ENCODE data around the gene TMEM245. TPM values are rescaled to one million over a fixed set of nuclear protein-coding genes. Genes with fewer than 3 reads are reported as not detected.

Gene TMEM245
- total and polyA plus RNA-seq, 2 of the 13 experiments (the other 11 are each of a cell fraction or from before 2014, with no cell fraction given), result 53.5 to 55.4 TPM

DNA sequence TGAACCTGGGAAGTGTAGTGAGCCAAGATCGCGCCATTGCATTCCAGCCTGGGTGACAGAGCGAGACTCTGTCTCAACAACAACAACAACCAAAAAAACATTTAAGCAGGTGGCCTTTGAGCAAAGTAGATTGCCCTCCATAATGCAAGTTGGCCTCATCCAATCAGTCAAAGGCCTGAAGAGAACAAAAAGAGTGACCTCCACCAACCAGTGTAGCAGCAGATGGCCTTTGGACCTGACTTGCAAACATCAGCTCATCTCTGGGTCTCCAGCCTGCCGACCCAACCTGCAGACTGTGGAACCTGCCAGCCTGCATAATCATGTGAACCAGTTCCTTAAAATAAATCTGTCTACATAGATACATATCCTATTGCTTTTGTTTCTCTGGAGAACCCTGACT, 39.8 kb upstream of the TMEM245 start (continued):
- TF ChIP-seq REPIN1 (CRISPR knock-in tag; IDR thresholded peaks at IDR 0.05; ENCODE audit: borderline replicate concordance, low read depth) (no peak), ZNF883 (CRISPR knock-in tag; IDR thresholded peaks at IDR 0.05; ENCODE audit: not compliant biosample characterization) (no peak), HHEX (CRISPR knock-in tag; IDR thresholded peaks at IDR 0.05) (no peak), EHMT2 (IDR thresholded peaks at IDR 0.05; ENCODE audit: borderline replicate concordance, low read depth, low read length) (peak; percentile 51; the same call in 1 of the 2 replicates), ZNF292 (CRISPR knock-in tag; IDR thresholded peaks at IDR 0.05; ENCODE audit: borderline replicate concordance, low read depth) (peak; percentile 50; the same call in 1 of the 2 replicates), ZNF816 (CRISPR knock-in tag; IDR thresholded peaks at IDR 0.05; ENCODE audit: borderline replicate concordance) (no peak), HOXA3 (CRISPR knock-in tag; IDR thresholded peaks at IDR 0.05) (peak; percentile 14; the same call in 1 of the 2 replicates), ZNF24 (IDR thresholded peaks at IDR 0.05) (no peak), KDM1A (CRISPR knock-in tag; IDR thresholded peaks at IDR 0.05) (0 out of 2 replicates have a peak, but pooled peaks have one; percentile 18), ZMYM4 (CRISPR knock-in tag; IDR thresholded peaks at IDR 0.05) (peak; percentile 95), HDAC6 (IDR thresholded peaks at IDR 0.05; ENCODE audit: low read depth, low read length) (no peak), ZFYVE20 (CRISPR knock-in tag; IDR thresholded peaks at IDR 0.05; ENCODE audit: borderline replicate concordance, low read depth) (no peak), NFIB (CRISPR knock-in tag; IDR thresholded peaks at IDR 0.05; ENCODE audit: borderline replicate concordance) (no peak), ZNF703 (CRISPR knock-in tag; IDR thresholded peaks at IDR 0.05; ENCODE audit: borderline replicate concordance) (no peak), ZNF747 (CRISPR knock-in tag; IDR thresholded peaks at IDR 0.05; ENCODE audit: borderline replicate concordance) (no peak), ZNF230 (CRISPR knock-in tag; IDR thresholded peaks at IDR 0.05) (no peak), HNF4G (IDR thresholded peaks at IDR 0.05; ENCODE audit: borderline replicate concordance, low read depth, low read length) (peak; percentile 89), HNF4G (CRISPR knock-in tag; IDR thresholded peaks at IDR 0.05; ENCODE audit: borderline replicate concordance, low read depth) (no peak), HNF4A (CRISPR knock-in tag; IDR thresholded peaks at IDR 0.05) (peak; percentile 92), GABPA (IDR thresholded peaks at IDR 0.05; ENCODE audit: low read depth, low read length) (no peak), GABPA (CRISPR knock-in tag; IDR thresholded peaks at IDR 0.05; ENCODE audit: low read depth) (no peak), KLF15 (CRISPR knock-in tag; IDR thresholded peaks at IDR 0.05; ENCODE audit: borderline replicate concordance) (no peak), SSRP1 (CRISPR knock-in tag; IDR thresholded peaks at IDR 0.05) (no peak), EED (CRISPR knock-in tag; IDR thresholded peaks at IDR 0.05) (no peak)
- TF ChIP-seq, protein P1, sequence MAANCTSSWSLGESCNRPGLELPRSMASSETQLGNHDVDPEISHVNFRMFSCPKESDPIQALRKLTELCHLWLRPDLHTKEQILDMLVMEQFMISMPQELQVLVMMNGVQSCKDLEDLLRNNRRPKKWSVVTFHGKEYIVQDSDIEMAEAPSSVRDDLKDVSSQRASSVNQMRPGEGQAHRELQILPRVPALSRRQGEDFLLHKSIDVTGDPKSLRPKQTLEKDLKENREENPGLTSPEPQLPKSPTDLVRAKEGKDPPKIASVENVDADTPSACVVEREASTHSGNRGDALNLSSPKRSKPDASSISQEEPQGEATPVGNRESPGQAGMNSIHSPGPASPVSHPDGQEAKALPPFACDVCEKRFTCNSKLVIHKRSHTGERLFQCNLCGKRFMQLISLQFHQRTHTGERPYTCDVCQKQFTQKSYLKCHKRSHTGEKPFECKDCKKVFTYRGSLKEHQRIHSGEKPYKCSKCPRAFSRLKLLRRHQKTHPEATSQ (CRISPR knock-in tag; IDR thresholded peaks at IDR 0.05; ENCODE audit: borderline replicate concordance), result no peak
- TF ChIP-seq, protein P2, sequence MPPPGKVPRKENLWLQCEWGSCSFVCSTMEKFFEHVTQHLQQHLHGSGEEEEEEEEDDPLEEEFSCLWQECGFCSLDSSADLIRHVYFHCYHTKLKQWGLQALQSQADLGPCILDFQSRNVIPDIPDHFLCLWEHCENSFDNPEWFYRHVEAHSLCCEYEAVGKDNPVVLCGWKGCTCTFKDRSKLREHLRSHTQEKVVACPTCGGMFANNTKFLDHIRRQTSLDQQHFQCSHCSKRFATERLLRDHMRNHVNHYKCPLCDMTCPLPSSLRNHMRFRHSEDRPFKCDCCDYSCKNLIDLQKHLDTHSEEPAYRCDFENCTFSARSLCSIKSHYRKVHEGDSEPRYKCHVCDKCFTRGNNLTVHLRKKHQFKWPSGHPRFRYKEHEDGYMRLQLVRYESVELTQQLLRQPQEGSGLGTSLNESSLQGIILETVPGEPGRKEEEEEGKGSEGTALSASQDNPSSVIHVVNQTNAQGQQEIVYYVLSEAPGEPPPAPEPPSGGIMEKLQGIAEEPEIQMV (CRISPR knock-in tag; IDR thresholded peaks at IDR 0.05; ENCODE audit: low read depth), result no peak
- TF ChIP-seq, protein P3, sequence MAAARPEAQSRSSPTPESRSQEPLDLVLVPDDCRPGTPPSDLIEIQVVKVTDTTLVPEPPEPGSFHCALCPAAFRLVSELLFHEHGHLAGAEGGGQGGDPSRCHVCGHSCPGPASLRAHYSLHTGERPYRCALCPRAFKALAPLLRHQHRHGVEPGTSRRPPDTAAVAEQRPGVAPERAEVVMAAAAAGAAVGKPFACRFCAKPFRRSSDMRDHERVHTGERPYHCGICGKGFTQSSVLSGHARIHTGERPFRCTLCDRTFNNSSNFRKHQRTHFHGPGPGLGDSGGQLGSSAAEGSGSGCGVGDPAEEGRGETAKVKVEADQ (CRISPR knock-in tag; IDR thresholded peaks at IDR 0.05; ENCODE audit: borderline replicate concordance), result 0 out of 2 replicates have a peak, but pooled peaks have one; percentile 36

Measured in HepG2 (cell line).